ENCODE data around the gene NEK11. TPM values are rescaled to one million over a fixed set of nuclear protein-coding genes. Genes with fewer than 3 reads are reported as not detected.

Gene NEK11
- total and polyA plus RNA-seq, 4 donors, result 4.0 to 36.3 (median 9.8) TPM

GRCh38 chr3:131283862-131284261 is 257.2 kb downstream of the NEK11 start:
- ATAC-seq (ENCODE audit: insufficient read depth, low FRiP score) (no peak), DNase-seq (no peak)
- Histone ChIP-seq H3K9me3 (ENCODE audit: control insufficient read depth in 4 of 4, insufficient read depth in 3 of 4, low read length in 3 of 4) (peaks cover 0 to under 1% (median 0%) of the 10 kb centered on the region in 4 donors), H3K4me3 (no peak overlapping the region), H3K36me3 (ENCODE audit: control insufficient read depth in 4 of 4, insufficient read depth in 4 of 4, low read length in 4 of 4) (no peaks in the 10 kb centered on the region), H3K27ac (ENCODE audit: low read depth in 1 of 2, low read length in 1 of 2) (no peak overlapping the region), H3K9ac (ENCODE audit: insufficient read depth in 1 of 2, low read length in 2 of 2) (no peak overlapping the region), H3K4me1 (ENCODE audit: control insufficient read depth in 5 of 5, insufficient read depth in 5 of 5, low read length in 5 of 5) (peaks cover 0 to 10% (median 0%) of the 10 kb centered on the region in 5 donors), H3K27me3 (ENCODE audit: control insufficient read depth in 3 of 3, insufficient read depth in 3 of 3, low read length in 2 of 3) (no peaks in the 10 kb centered on the region)
- no peak for TF ChIP-seq CTCF (IDR thresholded peaks at IDR 0.05; ENCODE audit: control extremely low read depth, extremely low read depth)
- WGBS, 2 donors, result 82 to 89% methylated on average over 3 of the region's 3 CpGs

- Histone ChIP-seq H3K27me3 (ENCODE audit: control insufficient read depth in 3 of 3, insufficient read depth in 3 of 3, low read length in 2 of 3) (no peaks in the 10 kb centered on the region), H3K4me1 (ENCODE audit: control insufficient read depth in 5 of 5, insufficient read depth in 5 of 5, low read length in 5 of 5) (peaks cover 0 to 10% (median 0%) of the 10 kb centered on the region in 5 donors), H3K9ac (ENCODE audit: insufficient read depth in 1 of 2, low read length in 2 of 2) (no peak overlapping the region), H3K27ac (ENCODE audit: low read depth in 1 of 2, low read length in 1 of 2) (no peak overlapping the region), H3K4me3 (no peak overlapping the region), H3K36me3 (ENCODE audit: control insufficient read depth in 4 of 4, insufficient read depth in 4 of 4, low read length in 4 of 4) (no peaks in the 10 kb centered on the region), H3K9me3 (ENCODE audit: control insufficient read depth in 4 of 4, insufficient read depth in 3 of 4, low read length in 3 of 4) (peaks cover 0 to 3% (median 0%) of the 10 kb centered on the region in 4 donors)
- WGBS, 2 donors, result 88 to 93% methylated on average over 1 of the region's 1 CpG
- DNase-seq (no peak), ATAC-seq (ENCODE audit: insufficient read depth, low FRiP score) (no peak)
- no peak for TF ChIP-seq CTCF (IDR thresholded peaks at IDR 0.05; ENCODE audit: control extremely low read depth, extremely low read depth)
These were observed 257.6 kb downstream of the NEK11 start for GRCh38 chr3:131284302-131284701.

GRCh38 chr3:131285456-131285855 is 258.8 kb downstream of the NEK11 start:
- no peak for DNase-seq
- Histone ChIP-seq H3K9me3 (ENCODE audit: control insufficient read depth in 4 of 4, insufficient read depth in 3 of 4, low read length in 3 of 4) (peaks cover 0 to 3% (median 0%) of the 10 kb centered on the region in 4 donors), H3K4me3 (no peak overlapping the region), H3K36me3 (ENCODE audit: control insufficient read depth in 4 of 4, insufficient read depth in 4 of 4, low read length in 4 of 4) (no peaks in the 10 kb centered on the region), H3K4me1 (ENCODE audit: control insufficient read depth in 5 of 5, insufficient read depth in 5 of 5, low read length in 5 of 5) (peaks cover 0 to 10% (median 0%) of the 10 kb centered on the region in 5 donors), H3K27me3 (ENCODE audit: control insufficient read depth in 3 of 3, insufficient read depth in 3 of 3, low read length in 2 of 3) (no peaks in the 10 kb centered on the region), H3K27ac (ENCODE audit: low read depth in 1 of 2, low read length in 1 of 2) (no peak overlapping the region), H3K9ac (ENCODE audit: insufficient read depth in 1 of 2, low read length in 2 of 2) (no peak overlapping the region)
- ATAC-seq (ENCODE audit: insufficient read depth, low FRiP score), result no peak
- WGBS, 2 donors, result 64 to 83% methylated on average over 3 of the region's 3 CpGs
- no peak for TF ChIP-seq CTCF (IDR thresholded peaks at IDR 0.05; ENCODE audit: control extremely low read depth, extremely low read depth)

GRCh38 chr3:131299836-131300235 is 273.2 kb downstream of the NEK11 start:
- peaks cover 0 to 3% (median 0%) of the 10 kb centered on the region in 4 donors for H3K9me3 ChIP-seq (ENCODE audit: control insufficient read depth in 4 of 4, insufficient read depth in 3 of 4, low read length in 3 of 4)
- H3K9ac ChIP-seq (ENCODE audit: insufficient read depth in 1 of 2, low read length in 2 of 2), result no peak overlapping the region
- 95 to 100% methylated on average over 1 of the region's 1 CpG for WGBS, 2 donors
- no peak for TF ChIP-seq CTCF (IDR thresholded peaks at IDR 0.05; ENCODE audit: control extremely low read depth, extremely low read depth)
- no peaks in the 10 kb centered on the region for H3K36me3 ChIP-seq (ENCODE audit: control insufficient read depth in 4 of 4, insufficient read depth in 4 of 4, low read length in 4 of 4)
- no peak for ATAC-seq (ENCODE audit: insufficient read depth, low FRiP score)
- no peak overlapping the region for H3K27ac ChIP-seq (ENCODE audit: low read depth in 1 of 2, low read length in 1 of 2)
- no peak for DNase-seq
- H3K4me3 ChIP-seq, result no peak overlapping the region
- H3K27me3 ChIP-seq (ENCODE audit: control insufficient read depth in 3 of 3, insufficient read depth in 3 of 3, low read length in 2 of 3), result no peaks in the 10 kb centered on the region
- no peaks in the 10 kb centered on the region for H3K4me1 ChIP-seq (ENCODE audit: control insufficient read depth in 5 of 5, insufficient read depth in 5 of 5, low read length in 5 of 5)

Data from lung (tissue), 12 donors.